GM18870 (cell line): ENCODE data around the gene UBTF.
A peak's percentile ranks its signal among the peaks of the same experiment; 100 is the strongest.

Experiments used
- ATAC-seq: cut with Tn5 transposase; IDR thresholded peaks from one replicate; pipeline ENCODE4 v1.9.1; 2021; ENCODE audit warnings: moderate library complexity; ENCODE audit not compliant: unreplicated experiment

The UBTF gene

GRCh38 chr17:44216173-44216572 is 3.3 kb downstream of the UBTF start:
- no peak for ATAC-seq

- no peak for ATAC-seq
Observed at GRCh38 chr17:44214896-44215295, 4.6 kb downstream of the UBTF start.

GRCh38 chr17:44214230-44214494 is 5.3 kb downstream of the UBTF start:
- ATAC-seq, result no peak

GRCh38 chr17:44213403-44214229 is 5.9 kb downstream of the UBTF start:
- no peak for ATAC-seq

GRCh38 chr17:44212507-44213402 is 6.7 kb downstream of the UBTF start:
- ATAC-seq, result no peak

GRCh38 chr17:44211281-44212265 is 7.9 kb downstream of the UBTF start:
- no peak for ATAC-seq

- ATAC-seq, result peak; percentile 42
Observed at GRCh38 chr17:44210342-44211192, 8.9 kb downstream of the UBTF start.

GRCh38 chr17:44209786-44210341 is 9.6 kb downstream of the UBTF start:
- ATAC-seq, result peak; percentile 24

- ATAC-seq, result no peak
Observed at GRCh38 chr17:44207743-44208142, 11.7 kb downstream of the UBTF start.

- ATAC-seq, result no peak
Observed at GRCh38 chr17:44207319-44207718, 12.2 kb downstream of the UBTF start.

GRCh38 chr17:44206825-44207155 is 12.7 kb downstream of the UBTF start:
- ATAC-seq, result no peak

GRCh38 chr17:44205962-44206824 is 13.3 kb downstream of the UBTF start:
- ATAC-seq, result no peak

GRCh38 chr17:44204441-44204882 is 15.0 kb downstream of the UBTF start:
- ATAC-seq, result no peak

GRCh38 chr17:44203731-44204440 is 15.6 kb downstream of the UBTF start:
- ATAC-seq, result no peak

GRCh38 chr17:44202756-44203155 is 16.7 kb downstream of the UBTF start:
- ATAC-seq, result no peak

GRCh38 chr17:44200478-44201155 is 18.9 kb downstream of the UBTF start:
- no peak for ATAC-seq

- peak; percentile 42 for ATAC-seq
Observed at GRCh38 chr17:44199553-44200477, 19.7 kb downstream of the UBTF start, which contains the start of gene ATXN7L3. Gene ATXN7L3 (minus strand): TSS chr17:44199884. CDS start chr17:44198070, 1,814 bp downstream.
